CD8-positive, alpha-beta memory T cell (primary cell): ENCODE data around the gene BACE2. TPM values are rescaled to one million over a fixed set of nuclear protein-coding genes. Genes with fewer than 3 reads are reported as not detected.

Source experiments
- CTCF ChIA-PET: fragments of 350-600 bp; sonication (Branson Sonifier 250); formaldehyde crosslinking; loops from one replicate; lab custom pipeline; 2021; ENCODE audit warnings: antibody characterized with exemption; lab: Charles Lee
- POLR2A ChIA-PET: fragments of 350-600 bp; sonication (Branson Sonifier 250); formaldehyde crosslinking; loops from one replicate; lab custom pipeline; 2021; ENCODE audit warnings: antibody characterized with exemption; lab: Charles Lee
- DNase-seq, 5 donors: peaks; one replicate each; pipeline versions ENCODE4 v3.0.0 to v3.0.0-alpha.2; 2020 to 2022; ENCODE audit warnings: mixed read lengths in 1 of 5
- H3K27ac ChIP-seq: one replicate; pipeline ENCODE4 v1.7.0; 2013; ENCODE audit warnings: low read depth, mild to moderate bottlenecking, low read length, moderate library complexity
- H3K27me3 ChIP-seq: 2 replicates; pipeline ENCODE4 v1.7.0; 2013; ENCODE audit warnings: low read length, mild to moderate bottlenecking; ENCODE audit not compliant: insufficient read depth, poor library complexity, severe bottlenecking
- H3K36me3 ChIP-seq: 2 replicates; pipeline ENCODE4 v1.7.0; 2013; ENCODE audit warnings: mild to moderate bottlenecking, low read length, moderate library complexity; ENCODE audit not compliant: insufficient read depth
- H3K4me1 ChIP-seq: 2 replicates; pipeline ENCODE4 v1.7.0; 2013; ENCODE audit warnings: mild to moderate bottlenecking, low read length, moderate library complexity; ENCODE audit not compliant: insufficient read depth
- H3K4me3 ChIP-seq: 2 replicates; pipeline ENCODE4 v1.7.0; 2013; ENCODE audit warnings: mild to moderate bottlenecking, low read length
- H3K9me3 ChIP-seq: 2 replicates; pipeline ENCODE4 v1.7.0; 2013; ENCODE audit warnings: mild to moderate bottlenecking, low read length
- H3K27ac Mint-ChIP-seq, 8 donors: one replicate each; pipeline ENCODE4 v1.8.0; 2020 to 2021; ENCODE audit warnings: mixed read lengths in 8 of 8, mild to moderate bottlenecking in 6 of 8, inconsistent platforms in 3 of 8, moderate library complexity in 3 of 8
- H3K27me3 Mint-ChIP-seq, 2 donors: one replicate each; pipeline ENCODE4 v1.8.0; 2020 to 2021; ENCODE audit warnings: mixed read lengths in 2 of 2, mild to moderate bottlenecking in 1 of 2, moderate library complexity in 1 of 2
- H3K36me3 Mint-ChIP-seq, 3 donors: one replicate each; pipeline ENCODE4 v1.8.0; 2020 to 2021; ENCODE audit warnings: mixed read lengths in 3 of 3, inconsistent platforms in 1 of 3, mild to moderate bottlenecking in 1 of 3
- H3K4me1 Mint-ChIP-seq, 3 donors: one replicate each; pipeline ENCODE4 v1.8.0; 2020 to 2021; ENCODE audit warnings: mixed read lengths in 3 of 3, inconsistent platforms in 1 of 3, mild to moderate bottlenecking in 1 of 3
- H3K4me3 Mint-ChIP-seq, 7 donors: one replicate each; pipeline ENCODE4 v1.8.0; 2020 to 2021; ENCODE audit warnings: mixed read lengths in 7 of 7, mild to moderate bottlenecking in 6 of 7, moderate library complexity in 4 of 7, inconsistent platforms in 2 of 7
- H3K9me3 Mint-ChIP-seq, 5 donors: one replicate each; pipeline ENCODE4 v1.8.0; 2020 to 2022; ENCODE audit warnings: mixed read lengths in 5 of 5, mild to moderate bottlenecking in 3 of 5, moderate library complexity in 2 of 5, inconsistent platforms in 1 of 5
- polyA plus RNA-seq: library from polyadenylated mRNA; unstranded; fragments of 300-500 nt; fragmentation: Illumina TruSeq; gene quantifications from one replicate; pipeline ENCODE4 v1.2.3, GENCODE V29; 2021
- total RNA-seq, 2 experiments: library from RNA; stranded (reverse); gene quantifications; one replicate each; pipeline ENCODE4 v1.2.3, GENCODE V29; 2021

Gene BACE2
- total and polyA plus RNA-seq, 3 experiments from 2014 or later = 0.44 to 1.1 (median 0.58) TPM

- Mint-ChIP-seq H3K4me1 (peaks cover 3 to 5% (median 5%) of the 10 kb centered on the region in 3 donors), H3K27ac (no peak overlapping the region), H3K4me3 (no peak overlapping the region), H3K9me3 (peaks cover 0 to 2% (median 0%) of the 10 kb centered on the region in 5 donors), H3K27me3 (peaks cover 30 to 38% of the 10 kb centered on the region in 2 donors), H3K36me3 (no peaks in the 10 kb centered on the region)
- peaks cover 9% of the 10 kb centered on the region for H3K27me3 ChIP-seq
- H3K9me3 ChIP-seq = no peaks in the 10 kb centered on the region
- POLR2A ChIA-PET = no interaction called here
- no peak overlapping the region for H3K27ac ChIP-seq
- CTCF ChIA-PET = no interaction called here
- H3K4me1 ChIP-seq = no peaks in the 10 kb centered on the region
- H3K4me3 ChIP-seq = no peak overlapping the region
- no peaks in the 10 kb centered on the region for H3K36me3 ChIP-seq
- DNase-seq = peak in 1 of 5 donors; percentile 28
These were observed 153.4 kb downstream of the BACE2 start for GRCh38 chr21:41321211-41321907.

GRCh38 chr21:41321908-41322495, 154.0 kb downstream of the BACE2 start:
- Mint-ChIP-seq H3K27ac (peak overlapping the region in 1 of 8 donors; percentile 47), H3K9me3 (peaks cover 0 to 2% (median 0%) of the 10 kb centered on the region in 5 donors), H3K36me3 (no peaks in the 10 kb centered on the region), H3K27me3 (peaks cover 30 to 38% of the 10 kb centered on the region in 2 donors), H3K4me1 (peaks cover 3 to 5% (median 5%) of the 10 kb centered on the region in 3 donors), H3K4me3 (peak overlapping the region in 1 of 7 donors; percentile 71)
- DNase-seq = no peak
- H3K9me3 ChIP-seq = no peaks in the 10 kb centered on the region
- H3K27me3 ChIP-seq = peaks cover 6% of the 10 kb centered on the region
- no peak overlapping the region for H3K4me3 ChIP-seq
- ChIA-PET CTCF (no interaction called here), POLR2A (no interaction called here)
- no peaks in the 10 kb centered on the region for H3K4me1 ChIP-seq
- H3K36me3 ChIP-seq = no peaks in the 10 kb centered on the region
- no peak overlapping the region for H3K27ac ChIP-seq

- H3K36me3 Mint-ChIP-seq = no peaks in the 10 kb centered on the region
These were observed 154.8 kb downstream of the BACE2 start for GRCh38 chr21:41322496-41323382.

GRCh38 chr21:41325138-41325912, 157.4 kb downstream of the BACE2 start:
- Mint-ChIP-seq H3K4me3 (no peak overlapping the region), H3K4me1 (peaks cover 0 to 3% (median 0%) of the 10 kb centered on the region in 3 donors), H3K36me3 (no peaks in the 10 kb centered on the region), H3K27ac (no peak overlapping the region), H3K27me3 (peaks cover 7 to 8% of the 10 kb centered on the region in 2 donors), H3K9me3 (no peaks in the 10 kb centered on the region)
- CTCF ChIA-PET = no interaction called here
- no peaks in the 10 kb centered on the region for H3K27me3 ChIP-seq
- POLR2A ChIA-PET = no interaction called here
- H3K36me3 ChIP-seq = no peaks in the 10 kb centered on the region
- no peak overlapping the region for H3K27ac ChIP-seq
- no peak overlapping the region for H3K4me3 ChIP-seq
- no peaks in the 10 kb centered on the region for H3K9me3 ChIP-seq
- DNase-seq = no peak
- H3K4me1 ChIP-seq = no peaks in the 10 kb centered on the region

More at GRCh38 chr21:41322496-41323382, 154.8 kb downstream of the BACE2 start:
- Histone ChIP-seq H3K4me1 (no peaks in the 10 kb centered on the region), H3K4me3 (no peak overlapping the region), H3K27me3 (no peaks in the 10 kb centered on the region), H3K9me3 (no peaks in the 10 kb centered on the region), H3K27ac (no peak overlapping the region), H3K36me3 (no peaks in the 10 kb centered on the region)
- no peak for DNase-seq
- Mint-ChIP-seq H3K4me3 (no peak overlapping the region), H3K27ac (no peak overlapping the region), H3K4me1 (peaks cover 0 to 3% (median 0%) of the 10 kb centered on the region in 3 donors), H3K27me3 (peaks cover 26 to 31% of the 10 kb centered on the region in 2 donors), H3K9me3 (no peaks in the 10 kb centered on the region)
- ChIA-PET POLR2A (no interaction called here), CTCF (no interaction called here)

GRCh38 chr21:41326414-41327080, 158.6 kb downstream of the BACE2 start:
- POLR2A ChIA-PET = no interaction called here
- Histone ChIP-seq H3K4me3 (no peak overlapping the region), H3K27ac (no peak overlapping the region), H3K9me3 (no peaks in the 10 kb centered on the region), H3K27me3 (no peaks in the 10 kb centered on the region), H3K4me1 (no peaks in the 10 kb centered on the region), H3K36me3 (no peaks in the 10 kb centered on the region)
- no peak for DNase-seq
- CTCF ChIA-PET = no interaction called here
- Mint-ChIP-seq H3K27me3 (peaks cover 0 to 2% of the 10 kb centered on the region in 2 donors), H3K36me3 (no peaks in the 10 kb centered on the region), H3K9me3 (no peaks in the 10 kb centered on the region), H3K4me1 (peaks cover 0 to 2% (median 0%) of the 10 kb centered on the region in 3 donors), H3K27ac (peak overlapping the region in 1 of 8 donors; percentile 21), H3K4me3 (no peak overlapping the region)

- CTCF ChIA-PET = no interaction called here
These were observed 159.8 kb downstream of the BACE2 start for GRCh38 chr21:41327753-41328152.

More at GRCh38 chr21:41327753-41328152, 159.8 kb downstream of the BACE2 start:
- DNase-seq = no peak
- Mint-ChIP-seq H3K9me3 (no peaks in the 10 kb centered on the region), H3K36me3 (peaks cover 0 to 2% (median 0%) of the 10 kb centered on the region in 3 donors), H3K4me1 (no peaks in the 10 kb centered on the region), H3K4me3 (no peak overlapping the region), H3K27me3 (peaks cover 0 to 2% of the 10 kb centered on the region in 2 donors), H3K27ac (no peak overlapping the region)
- H3K4me3 ChIP-seq = no peak overlapping the region
- no peaks in the 10 kb centered on the region for H3K9me3 ChIP-seq
- no peaks in the 10 kb centered on the region for H3K27me3 ChIP-seq
- no peaks in the 10 kb centered on the region for H3K36me3 ChIP-seq
- POLR2A ChIA-PET = no interaction called here
- H3K4me1 ChIP-seq = no peaks in the 10 kb centered on the region
- no peak overlapping the region for H3K27ac ChIP-seq
